B cell (primary cell): Measurements from ENCODE around the gene TRIM22. TPM values are rescaled to one million over a fixed set of nuclear protein-coding genes. Genes with fewer than 3 reads are reported as not detected.

ENCODE experiments used
- ATAC-seq: fragments of 200-7000 bp; cut with Tn5 transposase; one replicate; pipeline ENCODE4 v1.10.0; 2021; ENCODE audit warnings: low read depth, mild to moderate bottlenecking, moderate number of reproducible peaks, moderate library complexity
- CTCF ChIA-PET: fragments of 350-600 bp; sonication (Branson Sonifier 250); formaldehyde crosslinking; loops from one replicate; lab custom pipeline; 2021; ENCODE audit warnings: antibody characterized with exemption, inconsistent platforms; lab: Charles Lee
- POLR2A ChIA-PET: fragments of 350-600 bp; sonication (Branson Sonifier 250); formaldehyde crosslinking; loops from one replicate; lab custom pipeline; 2021; ENCODE audit warnings: antibody characterized with exemption; lab: Charles Lee
- DNase-seq: peaks from one replicate; pipeline ENCODE4 v3.0.0; 2013
- H2AFZ ChIP-seq: 2 replicates; pipeline ENCODE4 v1.6.1; 2012; ENCODE audit warnings: mild to moderate bottlenecking, low read depth, low read length; ENCODE audit not compliant: insufficient read depth, poor library complexity, severe bottlenecking
- H3K27ac ChIP-seq, 2 donors: 1 replicate in 1 of 2; 2 replicates in 1 of 2; pipeline ENCODE4 v1.5.1; 2012 to 2013; ENCODE audit warnings: low read length in 2 of 2, mild to moderate bottlenecking in 2 of 2, moderate library complexity in 1 of 2
- H3K27me3 ChIP-seq, 4 experiments: fragments of 200-600 bp in 1 of 4; sonication (generic) in 1 of 4; replicated peaks in 1 of 4; 1 replicate in 2 of 4; 2 replicates in 2 of 4; pipeline versions ENCODE4 v1.6.1 to v1.7.0; 2013 to 2016; ENCODE audit warnings: low read length in 3 of 4, mild to moderate bottlenecking in 2 of 4, mixed read lengths in 1 of 4, moderate library complexity in 1 of 4; ENCODE audit not compliant: insufficient read depth in 4 of 4, control insufficient read depth in 3 of 4; ENCODE audit errors: control extremely low read depth in 1 of 4
- H3K36me3 ChIP-seq, 2 experiments: replicated peaks in 1 of 2; 1 replicate in 1 of 2; 2 replicates in 1 of 2; pipeline versions ENCODE4 v1.6.1 to v1.7.1; 2013; ENCODE audit warnings: low read length in 1 of 2; ENCODE audit not compliant: insufficient read depth in 2 of 2, control insufficient read depth in 1 of 2; ENCODE audit errors: control extremely low read depth in 1 of 2, extremely low read depth in 1 of 2
- H3K4me1 ChIP-seq, 2 donors: fragments of 200-600 bp in 1 of 2; sonication (generic) in 1 of 2; 1 replicate in 1 of 2; 2 replicates in 1 of 2; pipeline versions ENCODE4 v1.5.1 to v1.6.1; 2013 to 2017; ENCODE audit warnings: low read length in 2 of 2; ENCODE audit not compliant: control insufficient read depth in 2 of 2, insufficient read depth in 2 of 2
- H3K4me2 ChIP-seq: replicated peaks from 2 replicates; pipeline ENCODE3; 2012; ENCODE audit warnings: mild to moderate bottlenecking, low read depth, low read length; ENCODE audit not compliant: poor library complexity, severe bottlenecking
- H3K4me3 ChIP-seq, 5 experiments: fragments of 200-600 bp in 1 of 5; sonication (generic) in 1 of 5; 1 replicate in 3 of 5; 2 replicates in 2 of 5; pipeline versions ENCODE4 v1.5.1 to v1.7.0; 2011 to 2016; ENCODE audit warnings: low read length in 4 of 5, mild to moderate bottlenecking in 4 of 5, low read depth in 2 of 5, control low read depth in 1 of 5, moderate library complexity in 1 of 5; ENCODE audit not compliant: insufficient read depth in 1 of 5; ENCODE audit errors: control extremely low read depth in 1 of 5, extremely low read depth in 1 of 5
- H3K79me2 ChIP-seq: fragments of 200-600 bp; sonication (generic); one replicate; pipeline ENCODE4 v1.6.0; 2016; ENCODE audit warnings: low read length; ENCODE audit not compliant: control insufficient read depth, insufficient read depth
- H3K9ac ChIP-seq: fragments of 200-600 bp; sonication (generic); 2 replicates; pipeline ENCODE4 v1.6.1; 2017; ENCODE audit warnings: mild to moderate bottlenecking, low read length, moderate library complexity
- H3K9me3 ChIP-seq, 3 donors: one replicate each; pipeline versions ENCODE4 v1.6.1 to v1.7.1; 2013; ENCODE audit warnings: low read length in 2 of 3; ENCODE audit not compliant: control insufficient read depth in 2 of 3, insufficient read depth in 1 of 3; ENCODE audit errors: control extremely low read depth in 1 of 3
- H4K20me1 ChIP-seq: 2 replicates; pipeline ENCODE4 v1.6.0; 2012; ENCODE audit warnings: mild to moderate bottlenecking, low read length; ENCODE audit not compliant: insufficient read depth, control insufficient read depth, poor library complexity, severe bottlenecking
- H3K27ac Mint-ChIP-seq: one replicate; pipeline ENCODE4 v1.8.0; 2021; ENCODE audit warnings: mixed read lengths
- H3K27me3 Mint-ChIP-seq: one replicate; pipeline ENCODE4 v1.8.0; 2021; ENCODE audit warnings: mixed read lengths
- H3K4me1 Mint-ChIP-seq: one replicate; pipeline ENCODE4 v1.8.0; 2021; ENCODE audit warnings: mixed read lengths
- H3K4me3 Mint-ChIP-seq: one replicate; pipeline ENCODE4 v1.8.0; 2021; ENCODE audit warnings: mixed read lengths
- H3K9me3 Mint-ChIP-seq: one replicate; pipeline ENCODE4 v1.8.0; 2022; ENCODE audit warnings: mixed read lengths; ENCODE audit not compliant: insufficient read depth
- EZH2 ChIP-seq: IDR thresholded peaks from 2 replicates; pipeline ENCODE4 v1.6.1; 2012; ENCODE audit warnings: borderline replicate concordance, low read depth, mild to moderate bottlenecking, moderate library complexity, low read length; ENCODE audit not compliant: insufficient read depth, poor library complexity, severe bottlenecking
- WGBS: methylation state at CpG from one replicate; pipeline ENCODE4 v1.1.5; 2013; ENCODE audit warnings: missing lambda C conversion rate; ENCODE audit not compliant: insufficient coverage; 5-methylcytosine and 5-hydroxymethylcytosine counted together
- intact Hi-C: fragments of 100-400 bp; cut with micrococcal nuclease; formaldehyde crosslinking; loops from one replicate; pipeline ENCODE4 v1.10.0; 2022
- polyA plus RNA-seq: library from polyadenylated mRNA; depleted of rRNA; stranded (reverse); fragments of >200 nt; gene quantifications from 2 replicates; pipeline ENCODE4 v1.2.3, GENCODE V29; 2012
- total RNA-seq, 2 donors: library from RNA; stranded (reverse); fragments of 120-200 nt in 1 of 2; gene quantifications; 1 replicate in 1 of 2; 2 replicates in 1 of 2; pipeline versions ENCODE4 v1.2.3 to v1.2.4, GENCODE V29; 2013 to 2022
- TF ChIP-seq, protein P1 (sequence below): fragments of 200-600 bp; IDR thresholded peaks from one replicate; pipeline ENCODE4 v1.8.0; 2022; ENCODE audit warnings: antibody characterized with exemption, mild to moderate bottlenecking

Gene TRIM22
- total and polyA plus RNA-seq, 2 donors (not counting 1 experiment from before 2014, with no cell fraction given) = 255 to 388 TPM

DNA sequence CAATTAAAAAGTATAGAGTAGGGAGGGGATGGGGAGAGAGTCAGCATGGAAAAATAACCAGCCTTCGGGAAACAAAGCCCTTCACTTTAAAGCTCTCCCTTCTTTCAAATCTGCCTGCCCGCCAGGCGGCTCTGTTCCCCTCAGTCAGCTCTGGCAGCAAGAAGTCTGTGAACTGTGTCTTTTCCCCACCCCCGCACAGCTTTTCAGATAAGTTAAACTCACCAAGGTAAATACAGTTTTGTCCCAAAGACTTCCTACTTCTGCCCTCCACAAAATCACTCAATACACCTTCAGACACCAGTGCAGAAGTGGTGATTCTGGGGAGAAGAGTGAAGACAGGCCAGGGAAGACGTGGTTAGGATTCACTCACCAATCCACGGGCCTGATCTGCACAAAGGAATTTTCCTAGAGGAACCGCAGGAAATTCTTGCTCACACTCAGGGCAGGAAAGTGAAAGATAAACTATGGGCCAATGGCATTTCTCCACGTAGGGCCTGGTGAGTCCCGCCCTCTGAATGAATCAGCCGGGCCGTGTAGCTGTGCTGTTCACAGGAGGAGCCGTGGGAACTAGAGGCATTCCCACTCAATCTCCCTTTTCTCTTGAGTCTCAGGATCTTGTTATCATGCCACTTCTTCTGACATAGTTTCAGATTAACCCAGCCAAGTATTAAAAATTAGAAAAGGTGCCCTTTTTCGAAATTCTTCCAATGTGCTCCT is 4.8 kb upstream of the TRIM22 start, which contains the start of gene TRIM5:
Gene TRIM5 (minus strand): TSS at position 429 of the 717 bp plus-strand sequence. CDS start 4,897 bp downstream, outside the sequence.
- H4K20me1 ChIP-seq = peaks cover 11% of the 10 kb centered on the region
- TF ChIP-seq, protein P1, sequence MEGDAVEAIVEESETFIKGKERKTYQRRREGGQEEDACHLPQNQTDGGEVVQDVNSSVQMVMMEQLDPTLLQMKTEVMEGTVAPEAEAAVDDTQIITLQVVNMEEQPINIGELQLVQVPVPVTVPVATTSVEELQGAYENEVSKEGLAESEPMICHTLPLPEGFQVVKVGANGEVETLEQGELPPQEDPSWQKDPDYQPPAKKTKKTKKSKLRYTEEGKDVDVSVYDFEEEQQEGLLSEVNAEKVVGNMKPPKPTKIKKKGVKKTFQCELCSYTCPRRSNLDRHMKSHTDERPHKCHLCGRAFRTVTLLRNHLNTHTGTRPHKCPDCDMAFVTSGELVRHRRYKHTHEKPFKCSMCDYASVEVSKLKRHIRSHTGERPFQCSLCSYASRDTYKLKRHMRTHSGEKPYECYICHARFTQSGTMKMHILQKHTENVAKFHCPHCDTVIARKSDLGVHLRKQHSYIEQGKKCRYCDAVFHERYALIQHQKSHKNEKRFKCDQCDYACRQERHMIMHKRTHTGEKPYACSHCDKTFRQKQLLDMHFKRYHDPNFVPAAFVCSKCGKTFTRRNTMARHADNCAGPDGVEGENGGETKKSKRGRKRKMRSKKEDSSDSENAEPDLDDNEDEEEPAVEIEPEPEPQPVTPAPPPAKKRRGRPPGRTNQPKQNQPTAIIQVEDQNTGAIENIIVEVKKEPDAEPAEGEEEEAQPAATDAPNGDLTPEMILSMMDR = peak; percentile 79
- no peak for TF ChIP-seq EZH2
- no peaks in the 10 kb centered on the region for H3K27me3 ChIP-seq
- H3K27ac ChIP-seq = peak within 1 kb of the TSS; percentile 81 to 89
- Mint-ChIP-seq H3K27me3 (no peaks in the 10 kb centered on the region), H3K27ac (peak within 1 kb of the TSS; percentile 90), H3K9me3 (no peaks in the 10 kb centered on the region), H3K4me1 (peaks cover 44% of the 10 kb centered on the region), H3K4me3 (peak within 1 kb of the TSS; percentile 90)
- peak within 1 kb of the TSS; percentile 88 for H3K4me2 ChIP-seq
- H3K36me3 ChIP-seq = peaks cover 3 to 4% of the 10 kb centered on the region in 2 experiments
- peak within 1 kb of the TSS; percentile 61 to 94 (median 72) for H3K4me3 ChIP-seq
- H2AFZ ChIP-seq = peak within 1 kb of the TSS; percentile 79
- 0% methylated on average over 12 of the region's 13 CpGs for WGBS
- intact Hi-C loops = loop anchor here (1.0 to 10.0 kb wide), 8 partner anchors 15 to 800 kb away; partner anchors contain the start of genes ARFIP2, FHIP1B, OR52N2 and TIMM10B
- H3K9me3 ChIP-seq = no peaks in the 10 kb centered on the region
- peak within 1 kb of the TSS; percentile 78 for H3K9ac ChIP-seq
- ChIA-PET POLR2A (interaction anchor here (0.9 to 1.0 kb wide), 3 partner anchors 17 to 58 kb away, joined by 3 to 5 read pairs (median 3); no protein-coding TSS in a partner anchor), CTCF (interaction anchor here (0.6 to 5.2 kb wide), 29 partner anchors 10 to 1497 kb away, joined by 3 to 82 read pairs (median 6); partner anchors contain the start of genes OR52N2 and TRIM34)
- DNase-seq (peak; percentile 91), ATAC-seq (peak; percentile 75)
- H3K79me2 ChIP-seq = peaks cover 71% of the 10 kb centered on the region
- peaks cover 20 to 35% of the 10 kb centered on the region in 2 donors for H3K4me1 ChIP-seq
